Ramos (cell line): ENCODE results near the gene ARSI.

Experiments used
- in situ Hi-C: fragments of 300-500 bp; cut with MboI; formaldehyde crosslinking; loops from one replicate; pipeline ENCODE4 v1.14.3; 2022; ENCODE audit warnings: low sequenced_read_pairs; ENCODE audit not compliant: unreplicated experiment

Gene ARSI

GRCh38 chr5:150328515-150328914 lies 25.8 kb upstream of the ARSI start:
- in situ Hi-C loops = no loop called here

- in situ Hi-C loops = no loop called here
These were observed 24.4 kb upstream of the ARSI start for GRCh38 chr5:150327139-150327538.

DNA sequence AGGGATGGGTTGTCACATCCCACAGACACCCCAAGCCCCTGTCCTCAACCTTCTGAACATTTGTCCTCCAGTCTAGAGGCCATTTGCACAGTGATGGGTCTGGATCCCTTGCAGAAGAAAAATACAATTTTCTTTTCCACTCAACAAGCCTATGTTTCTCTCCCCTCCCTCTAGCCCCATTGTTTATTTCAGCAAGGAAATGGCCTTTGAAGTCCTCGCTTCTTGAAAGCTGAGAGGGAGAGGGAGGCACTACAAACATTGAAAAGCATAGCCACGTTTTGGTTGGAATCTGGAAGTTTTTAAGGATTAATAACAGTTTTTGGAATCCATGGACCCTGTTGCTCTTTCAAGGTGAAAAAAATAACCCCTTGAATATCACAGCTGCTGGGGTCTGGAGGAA lies 24.0 kb upstream of the ARSI start:
- in situ Hi-C loops = no loop called here

DNA sequence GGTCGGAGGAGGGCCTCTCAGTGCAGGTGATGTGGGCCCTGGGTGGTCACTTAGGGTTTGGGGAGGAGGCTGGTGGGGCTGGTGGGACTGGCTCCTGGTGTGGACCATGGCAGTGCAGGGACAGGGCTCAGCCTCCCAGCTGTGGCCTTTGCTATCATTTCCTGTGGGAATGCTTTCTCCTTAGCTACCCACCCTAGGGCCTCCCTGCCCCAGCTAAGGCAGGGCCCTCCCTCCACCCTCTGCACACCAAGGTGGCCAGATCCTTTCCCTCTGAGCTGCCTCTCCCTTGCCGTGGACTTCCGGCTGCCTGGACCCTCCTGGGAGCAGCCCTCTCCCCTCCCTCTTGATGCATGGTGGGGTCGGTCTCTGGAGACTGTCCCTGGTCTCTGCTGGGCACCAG lies 22.7 kb upstream of the ARSI start:
- in situ Hi-C loops = no loop called here

DNA sequence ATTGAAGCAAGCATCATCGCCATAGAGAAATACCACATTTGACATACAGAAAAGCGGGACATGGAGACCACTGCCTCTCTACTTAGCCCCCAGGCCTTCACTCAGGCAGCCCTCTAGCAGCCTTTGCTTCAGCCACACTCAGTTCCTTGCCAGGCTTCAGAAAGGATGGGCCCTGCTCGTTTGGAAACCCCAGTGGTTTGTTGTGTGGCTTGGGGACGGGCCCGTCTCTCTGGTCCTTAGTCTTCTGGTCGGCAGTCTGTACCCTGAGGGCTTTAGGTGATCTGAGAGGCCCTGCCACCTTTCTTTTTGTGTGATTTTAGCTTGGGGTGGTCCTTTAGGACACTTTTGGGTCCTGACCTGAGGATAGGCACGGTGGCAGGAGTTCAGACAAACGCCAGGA lies 21.1 kb upstream of the ARSI start:
- in situ Hi-C loops = no loop called here

- in situ Hi-C loops = no loop called here
These were observed 20.4 kb upstream of the ARSI start for GRCh38 chr5:150323092-150323491.

- in situ Hi-C loops = no loop called here
These were observed 19.5 kb upstream of the ARSI start for GRCh38 chr5:150322202-150322601.

- in situ Hi-C loops = no loop called here
These were observed 19.1 kb upstream of the ARSI start for GRCh38 chr5:150321784-150322183.

DNA sequence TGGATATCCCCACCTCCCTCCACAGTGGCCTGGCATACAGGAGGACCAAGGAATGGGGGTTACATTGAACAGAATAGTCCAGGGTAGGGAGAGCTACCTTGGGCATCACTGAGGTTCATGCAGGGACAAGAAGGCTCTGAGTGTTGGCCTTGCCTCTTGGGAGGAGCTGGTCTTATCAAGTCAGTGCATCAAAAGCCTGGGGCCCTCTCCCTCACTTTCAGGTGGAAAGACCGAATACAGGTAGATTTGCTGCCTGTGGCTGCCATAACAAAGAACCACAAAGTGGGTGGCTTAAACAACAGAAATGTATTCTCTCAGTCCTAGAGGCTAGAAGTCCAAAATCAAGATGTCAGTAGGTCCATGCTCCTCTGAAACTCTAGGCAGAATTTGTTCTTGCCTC lies 18.5 kb upstream of the ARSI start:
- in situ Hi-C loops = no loop called here

DNA sequence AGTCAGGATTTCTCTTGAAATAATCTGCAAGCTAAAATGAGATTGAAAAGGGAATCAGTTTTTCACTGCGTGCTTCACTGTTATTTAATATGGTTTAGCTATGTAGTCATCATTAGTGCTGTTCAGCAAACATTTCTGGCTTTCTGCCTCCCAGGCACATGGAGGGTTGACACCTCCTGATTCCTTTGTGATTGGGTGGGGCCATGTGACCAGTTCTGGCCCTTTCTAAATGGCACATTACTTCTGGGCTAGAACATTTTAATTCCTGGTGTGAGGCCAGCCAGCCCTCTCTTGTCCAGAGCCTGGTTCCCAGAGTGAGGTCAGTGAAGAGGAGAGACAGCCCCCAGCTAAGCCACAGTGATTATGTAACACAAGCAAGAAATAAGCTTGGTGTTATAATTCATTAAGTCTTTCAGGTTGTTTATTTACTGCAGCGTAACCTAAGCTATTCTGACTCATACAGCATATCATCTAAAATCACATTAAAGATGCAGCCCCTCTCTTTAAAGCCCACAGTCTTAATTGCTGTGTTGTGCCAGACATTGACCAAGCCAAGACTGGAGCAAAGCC lies 17.4 kb upstream of the ARSI start:
- in situ Hi-C loops = no loop called here

- in situ Hi-C loops = no loop called here
These were observed 16.7 kb upstream of the ARSI start for GRCh38 chr5:150319484-150319790.

- in situ Hi-C loops = no loop called here
These were observed 16.1 kb upstream of the ARSI start for GRCh38 chr5:150318613-150319483.

GRCh38 chr5:150317048-150318003 lies 14.6 kb upstream of the ARSI start:
- in situ Hi-C loops = no loop called here

- in situ Hi-C loops = no loop called here
These were observed 13.6 kb upstream of the ARSI start for GRCh38 chr5:150316320-150316719.

DNA sequence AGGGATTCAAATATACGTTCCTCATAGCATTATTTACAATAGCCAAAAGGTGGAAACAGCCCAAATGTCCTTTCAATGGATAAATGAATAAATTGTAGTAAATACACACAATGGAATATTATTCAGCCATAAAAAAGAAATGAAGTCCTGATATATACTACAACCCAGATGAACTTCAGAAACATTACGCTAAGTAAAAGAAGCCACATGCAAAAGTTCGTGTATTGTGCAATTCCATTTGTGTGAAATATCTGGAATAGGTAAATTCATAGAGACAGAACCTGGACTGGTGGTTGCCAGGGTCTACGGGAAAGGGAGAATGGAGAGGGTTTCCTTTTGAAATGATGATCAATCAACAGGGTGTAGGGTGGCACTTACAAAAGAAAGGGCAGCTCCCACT lies 12.5 kb upstream of the ARSI start:
- in situ Hi-C loops = no loop called here

DNA sequence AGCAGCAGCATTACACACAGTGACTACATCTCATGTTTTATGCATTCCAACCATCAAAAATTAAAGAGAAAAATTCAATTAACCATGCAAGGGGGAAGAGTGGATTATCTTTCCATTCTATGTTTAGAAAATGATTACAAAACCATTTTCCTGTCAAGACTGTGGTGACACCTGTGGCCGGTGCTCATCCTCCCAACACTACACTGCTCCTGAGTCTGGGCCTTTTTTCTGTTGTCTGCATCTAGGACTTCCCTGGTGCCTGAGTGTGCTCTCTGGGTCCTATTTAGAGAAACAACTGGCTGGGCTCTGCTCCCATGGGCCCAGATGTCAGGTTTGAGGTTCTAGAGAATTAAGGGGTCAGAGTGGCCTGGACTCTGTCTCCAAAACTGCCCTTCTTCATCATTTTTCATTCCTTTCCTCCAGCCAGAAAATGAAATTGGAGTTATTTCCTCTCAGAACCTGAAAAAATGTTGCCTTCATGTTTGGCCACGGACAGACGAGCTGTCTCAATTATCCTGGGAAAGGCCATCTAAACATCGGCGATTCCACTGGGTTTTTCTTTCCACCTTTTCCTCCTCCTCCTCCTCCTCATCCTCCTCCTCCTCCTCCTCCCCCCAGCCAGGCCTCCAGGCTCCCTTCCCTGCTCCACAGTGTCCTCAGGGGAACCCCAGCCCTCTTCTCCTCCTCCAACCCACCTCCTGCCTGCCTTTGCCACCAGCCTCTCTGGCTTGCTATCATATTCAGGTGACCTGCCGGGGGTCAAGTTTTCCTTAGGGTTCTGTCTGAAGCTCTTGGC lies 11.4 kb upstream of the ARSI start:
- in situ Hi-C loops = no loop called here

GRCh38 chr5:150313501-150313900 lies 10.8 kb upstream of the ARSI start:
- in situ Hi-C loops = no loop called here

DNA sequence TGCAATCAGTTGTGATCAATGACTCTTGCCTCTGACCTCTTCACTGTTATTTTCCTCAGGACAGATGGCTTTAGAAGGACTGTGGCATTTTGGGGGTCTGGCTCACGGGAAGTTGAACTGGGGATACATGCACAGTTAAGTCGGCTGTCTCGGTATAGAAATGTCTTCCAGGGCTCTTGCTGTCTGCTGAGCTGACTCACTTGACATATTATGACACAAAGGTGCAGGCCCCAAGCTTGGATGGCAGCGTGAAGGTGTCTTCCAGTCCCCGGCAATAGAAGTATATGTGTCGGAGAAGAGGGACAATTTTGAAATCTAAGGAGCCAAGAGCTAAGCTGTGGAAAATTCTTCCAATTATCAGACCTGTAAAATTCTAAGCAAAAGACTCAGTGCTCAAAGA lies 9.8 kb upstream of the ARSI start:
- in situ Hi-C loops = no loop called here

DNA sequence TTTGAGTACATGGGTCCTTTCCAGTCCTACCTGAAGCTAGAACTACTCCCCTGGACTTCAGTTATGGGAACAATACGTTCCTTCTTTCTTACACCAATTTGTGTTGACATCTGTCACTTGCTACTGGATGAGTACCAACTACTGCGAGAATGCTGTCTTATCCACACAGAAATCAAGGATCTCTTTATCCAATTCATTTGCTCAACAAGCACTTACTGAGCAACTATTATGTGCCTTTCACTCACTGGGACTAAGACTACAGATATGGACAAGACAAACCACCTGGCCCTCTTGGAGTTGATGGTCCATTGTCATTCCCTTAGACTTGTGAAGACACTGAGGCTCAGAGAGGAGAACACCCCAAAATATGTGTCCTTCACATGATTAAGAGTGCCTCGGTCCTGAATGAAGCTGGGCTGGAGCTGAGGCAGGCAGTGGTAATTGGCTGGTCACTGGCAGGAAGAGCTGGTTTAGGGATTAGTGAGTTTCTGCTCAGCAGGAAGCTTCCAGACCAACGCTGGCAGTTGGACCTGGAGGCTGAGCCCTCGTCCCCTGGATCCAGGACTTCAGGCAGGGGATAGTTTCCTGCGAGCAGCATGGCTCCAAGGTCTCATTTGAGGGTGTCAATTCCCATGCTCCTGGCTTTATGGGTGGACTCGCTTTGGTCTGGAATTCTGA lies 8.4 kb upstream of the ARSI start:
- in situ Hi-C loops = no loop called here

DNA sequence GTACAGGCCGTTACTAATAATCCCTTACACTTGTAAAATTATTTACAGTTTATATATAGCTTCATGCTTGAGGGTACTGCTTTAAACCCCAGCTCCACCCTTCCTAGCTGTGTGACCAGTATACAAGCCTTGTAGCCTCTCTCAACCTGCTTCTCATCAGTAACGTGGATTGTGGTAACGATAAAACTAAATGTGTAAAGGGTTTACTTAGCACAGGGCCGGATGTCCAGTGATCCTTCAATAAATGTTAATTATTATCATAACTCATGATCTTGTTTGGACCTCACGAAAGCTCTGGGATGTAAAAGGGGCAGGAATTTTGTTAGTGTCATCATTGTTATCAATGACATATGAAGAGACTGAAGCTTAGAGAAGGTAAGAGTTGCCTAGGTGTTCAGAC lies 7.5 kb upstream of the ARSI start:
- in situ Hi-C loops = no loop called here
